HEK293 (cell line): Measurements from ENCODE around the gene ACSL3.

Experiments used
- KLF10 ChIP-seq: fragments of 450-650 bp; IDR thresholded peaks from 2 replicates; pipeline ENCODE4 v1.5.1; 2018; ENCODE audit warnings: missing biosample characterization, mild to moderate bottlenecking, missing genetic modification characterization
- ZNF302 ChIP-seq: fragments of 450-650 bp; formaldehyde crosslinking; IDR thresholded peaks from 2 replicates; pipeline ENCODE4 v1.5.1; 2016; ENCODE audit warnings: missing biosample characterization, missing genetic modification characterization, low read depth
- ZNF530 ChIP-seq: fragments of 450-650 bp; formaldehyde crosslinking; IDR thresholded peaks from 2 replicates; pipeline ENCODE4 v1.5.1; 2016; ENCODE audit warnings: low read depth, missing biosample characterization, missing genetic modification characterization
- TF ChIP-seq, protein P1 (sequence below): fragments of 450-650 bp; formaldehyde crosslinking; IDR thresholded peaks from 2 replicates; pipeline ENCODE4 v1.5.1; 2016; ENCODE audit warnings: missing biosample characterization, missing genetic modification characterization
- TF ChIP-seq, protein P2 (sequence below): fragments of 450-650 bp; formaldehyde crosslinking; IDR thresholded peaks from 2 replicates; pipeline ENCODE4 v1.5.1; 2016; ENCODE audit warnings: missing biosample characterization, missing genetic modification characterization
- TF ChIP-seq, protein P3 (sequence below): sonication (generic); formaldehyde crosslinking; IDR thresholded peaks from 2 replicates; pipeline ENCODE4 v1.8.1; 2022; ENCODE audit warnings: mild to moderate bottlenecking, moderate library complexity, missing genetic modification reagents

DNA sequence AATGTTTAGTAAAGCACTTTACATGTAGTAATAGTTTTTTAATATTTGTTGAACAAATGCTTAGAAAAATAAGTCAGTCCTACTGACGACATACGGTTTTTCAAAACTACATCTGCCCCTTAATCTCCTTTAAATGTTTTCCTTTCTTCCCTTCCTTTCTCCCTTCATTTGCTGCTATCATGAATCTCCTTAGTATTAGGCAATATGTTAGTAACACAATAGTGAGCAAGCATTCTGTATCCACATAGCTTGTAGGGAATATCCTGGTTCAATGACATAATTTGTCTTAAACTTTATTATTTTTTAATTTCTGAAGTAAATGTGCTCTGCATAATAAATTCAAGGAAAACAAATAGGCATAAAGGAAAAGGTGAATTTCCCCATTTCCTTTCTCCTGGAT lies 79.1 kb downstream of the ACSL3 start:
- TF ChIP-seq, protein P1, sequence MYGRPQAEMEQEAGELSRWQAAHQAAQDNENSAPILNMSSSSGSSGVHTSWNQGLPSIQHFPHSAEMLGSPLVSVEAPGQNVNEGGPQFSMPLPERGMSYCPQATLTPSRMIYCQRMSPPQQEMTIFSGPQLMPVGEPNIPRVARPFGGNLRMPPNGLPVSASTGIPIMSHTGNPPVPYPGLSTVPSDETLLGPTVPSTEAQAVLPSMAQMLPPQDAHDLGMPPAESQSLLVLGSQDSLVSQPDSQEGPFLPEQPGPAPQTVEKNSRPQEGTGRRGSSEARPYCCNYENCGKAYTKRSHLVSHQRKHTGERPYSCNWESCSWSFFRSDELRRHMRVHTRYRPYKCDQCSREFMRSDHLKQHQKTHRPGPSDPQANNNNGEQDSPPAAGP = no peak
- TF ChIP-seq, protein P2, sequence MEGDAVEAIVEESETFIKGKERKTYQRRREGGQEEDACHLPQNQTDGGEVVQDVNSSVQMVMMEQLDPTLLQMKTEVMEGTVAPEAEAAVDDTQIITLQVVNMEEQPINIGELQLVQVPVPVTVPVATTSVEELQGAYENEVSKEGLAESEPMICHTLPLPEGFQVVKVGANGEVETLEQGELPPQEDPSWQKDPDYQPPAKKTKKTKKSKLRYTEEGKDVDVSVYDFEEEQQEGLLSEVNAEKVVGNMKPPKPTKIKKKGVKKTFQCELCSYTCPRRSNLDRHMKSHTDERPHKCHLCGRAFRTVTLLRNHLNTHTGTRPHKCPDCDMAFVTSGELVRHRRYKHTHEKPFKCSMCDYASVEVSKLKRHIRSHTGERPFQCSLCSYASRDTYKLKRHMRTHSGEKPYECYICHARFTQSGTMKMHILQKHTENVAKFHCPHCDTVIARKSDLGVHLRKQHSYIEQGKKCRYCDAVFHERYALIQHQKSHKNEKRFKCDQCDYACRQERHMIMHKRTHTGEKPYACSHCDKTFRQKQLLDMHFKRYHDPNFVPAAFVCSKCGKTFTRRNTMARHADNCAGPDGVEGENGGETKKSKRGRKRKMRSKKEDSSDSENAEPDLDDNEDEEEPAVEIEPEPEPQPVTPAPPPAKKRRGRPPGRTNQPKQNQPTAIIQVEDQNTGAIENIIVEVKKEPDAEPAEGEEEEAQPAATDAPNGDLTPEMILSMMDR = no peak
- no peak for TF ChIP-seq ZNF530 (tag by site-specific recombination)
- TF ChIP-seq ZNF302 = no peak
- TF ChIP-seq, protein P3, sequence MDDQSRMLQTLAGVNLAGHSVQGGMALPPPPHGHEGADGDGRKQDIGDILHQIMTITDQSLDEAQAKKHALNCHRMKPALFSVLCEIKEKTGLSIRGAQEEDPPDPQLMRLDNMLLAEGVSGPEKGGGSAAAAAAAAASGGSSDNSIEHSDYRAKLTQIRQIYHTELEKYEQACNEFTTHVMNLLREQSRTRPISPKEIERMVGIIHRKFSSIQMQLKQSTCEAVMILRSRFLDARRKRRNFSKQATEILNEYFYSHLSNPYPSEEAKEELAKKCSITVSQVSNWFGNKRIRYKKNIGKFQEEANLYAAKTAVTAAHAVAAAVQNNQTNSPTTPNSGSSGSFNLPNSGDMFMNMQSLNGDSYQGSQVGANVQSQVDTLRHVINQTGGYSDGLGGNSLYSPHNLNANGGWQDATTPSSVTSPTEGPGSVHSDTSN (CRISPR knock-in tag) = no peak
- TF ChIP-seq KLF10 = no peak
